Muscle of back (tissue), 11 donors: Measurements from ENCODE around the gene CDC40. TPM values are rescaled to one million over a fixed set of nuclear protein-coding genes. Genes with fewer than 3 reads are reported as not detected.
"Not testable (repeated sequence)": the region's sequence is repeated elsewhere in the genome, so short reads cannot be mapped to it uniquely, and the experiment has no call there.

Source experiments
- DNase-seq, 3 donors: peaks; one replicate each; pipeline versions ENCODE4 v3.0.0 to v3.0.0-alpha.2; 2013
- polyA plus RNA-seq, 10 donors: library from polyadenylated mRNA; unstranded; fragments of 120-200 nt; gene quantifications; one replicate each; pipeline ENCODE4 v1.2.1, GENCODE V29; 2013; ENCODE audit not compliant: insufficient read length in 10 of 10

The CDC40 gene
- polyA plus RNA-seq, 10 donors = 10.1 to 17.6 (median 15.8) TPM

- no peak for DNase-seq
Observed at GRCh38 chr6:110198561-110198960, 18.3 kb downstream of the CDC40 start.

GRCh38 chr6:110201151-110201884 lies 21.1 kb downstream of the CDC40 start:
- no peak for DNase-seq

GRCh38 chr6:110207652-110208051 lies 27.4 kb downstream of the CDC40 start:
- DNase-seq = no peak

GRCh38 chr6:110211753-110212152 lies 31.5 kb downstream of the CDC40 start:
- no peak for DNase-seq

GRCh38 chr6:110214338-110214737 lies 34.1 kb downstream of the CDC40 start:
- no peak for DNase-seq

GRCh38 chr6:110216140-110216539 lies 35.9 kb downstream of the CDC40 start:
- DNase-seq = no peak

- no peak for DNase-seq
Observed at GRCh38 chr6:110217266-110217665, 37.0 kb downstream of the CDC40 start.

- no peak for DNase-seq
Observed at GRCh38 chr6:110221738-110222137, 41.5 kb downstream of the CDC40 start.

- no peak for DNase-seq
Observed at GRCh38 chr6:110226261-110226660, 46.0 kb downstream of the CDC40 start.

- DNase-seq = no peak
Observed at GRCh38 chr6:110232450-110232849, 52.2 kb downstream of the CDC40 start.

GRCh38 chr6:110233770-110234374 lies 53.6 kb downstream of the CDC40 start:
- peak in 2 of 3 donors; percentile 1 to 7 for DNase-seq

GRCh38 chr6:110236007-110236406 lies 55.8 kb downstream of the CDC40 start:
- not testable (repeated sequence) for DNase-seq

GRCh38 chr6:110239526-110240274 lies 59.5 kb downstream of the CDC40 start:
- no peak for DNase-seq

GRCh38 chr6:110244621-110245020 lies 64.4 kb downstream of the CDC40 start:
- DNase-seq = not testable (repeated sequence)

GRCh38 chr6:110246378-110246777 lies 66.2 kb downstream of the CDC40 start:
- DNase-seq = no peak

- no peak for DNase-seq
Observed at GRCh38 chr6:110246900-110247546, 66.8 kb downstream of the CDC40 start.

GRCh38 chr6:110250058-110250457 lies 69.8 kb downstream of the CDC40 start:
- no peak for DNase-seq

GRCh38 chr6:110250838-110251237 lies 70.6 kb downstream of the CDC40 start:
- DNase-seq = no peak

GRCh38 chr6:110255211-110255750 lies 75.1 kb downstream of the CDC40 start:
- DNase-seq = peak in 2 of 3 donors; percentile 16 to 49

- DNase-seq = no peak
Observed at GRCh38 chr6:110256366-110256765, 76.1 kb downstream of the CDC40 start.

- DNase-seq = no peak
Observed at GRCh38 chr6:110265273-110265672, 85.0 kb downstream of the CDC40 start.

- peak; percentile 15 to 52 (median 15) for DNase-seq
Observed at GRCh38 chr6:110266996-110267395, 86.8 kb downstream of the CDC40 start.
